ENCODE results near the gene TRAF2.

Gene TRAF2

GRCh38 chr9:136973618-136974617 lies 87.6 kb downstream of the TRAF2 start:
- no peak for DNase-seq (ENCODE audit: low read depth in 2 of 3, low spot score in 1 of 3)

- no peak for DNase-seq (ENCODE audit: low read depth in 2 of 3, low spot score in 1 of 3)
Measured at GRCh38 chr9:136974817-136975535, 88.7 kb downstream of the TRAF2 start.

GRCh38 chr9:136975644-136976043 lies 89.3 kb downstream of the TRAF2 start:
- peak in 1 of 3 donors; percentile 27 for DNase-seq (ENCODE audit: low read depth in 2 of 3, low spot score in 1 of 3)

All from stimulated activated CD4-positive, alpha-beta T cell treated with anti-CD3 and anti-CD28 coated beads, Interleukin-12 subunit alpha, Interleukin-12 subunit beta, amount 100 ng/mL, for 48 hours (primary cell).